HepG2 (cell line): ENCODE data around the gene PRSS2. TPM values are rescaled to one million over a fixed set of nuclear protein-coding genes. Genes with fewer than 3 reads are reported as not detected.

Experiments used
- ATAC-seq: fragments of 200-7000 bp; cut with Tn5 transposase; 3 replicates; pipeline ENCODE4 v1.9.1; 2020; ENCODE audit warnings: mild to moderate bottlenecking, moderate library complexity
- BruUV-seq: library from RNA; stranded (reverse); fragments of 400-500 nt; replicated peaks from 2 replicates; lab custom pipeline; 2021; lab: Mats Ljungman, UMichigan
- CTCF ChIA-PET: fragments of 300-600 bp; formaldehyde crosslinking; extraction: SDS; loops from one replicate; lab custom pipeline; 2021; ENCODE audit warnings: low total read pairs, inconsistent platforms, low intra/inter-chr PET ratio; lab: Yijun Ruan, JAX
- POLR2A ChIA-PET: fragments of 350-600 bp; sonication (Branson Sonifier 250); formaldehyde crosslinking; loops from one replicate; lab custom pipeline; 2020; ENCODE audit warnings: antibody characterized with exemption, inconsistent platforms; lab: Yijun Ruan, JAX
- DNase-seq: peaks from one replicate; pipeline ENCODE4 v3.0.0-alpha.2; 2015; ENCODE audit warnings: low spot score
- FAIRE-seq: peaks from 3 replicates; lab custom pipeline; 2011; peaks lifted over from hg19 to GRCh38; lab: Jason Lieb, UNC
- H2AFZ ChIP-seq: one replicate; pipeline ENCODE4 v1.6.1; 2011; ENCODE audit warnings: low read length, inconsistent platforms
- H3K27ac ChIP-seq: fragments of 300-600 bp; 3 replicates; pipeline ENCODE4 v1.8.0; 2011; ENCODE audit warnings: mixed run types, mild to moderate bottlenecking, mixed read lengths, low read length, inconsistent platforms; ENCODE audit not compliant: insufficient read depth; ENCODE audit errors: extremely low read length
- H3K27me3 ChIP-seq, 2 experiments: fragments of 200-600 bp in 1 of 2; 2 replicates in 1 of 2; 3 replicates in 1 of 2; pipeline versions ENCODE4 v1.6.0 to v1.8.0; 2011; ENCODE audit warnings: low read length in 2 of 2, mild to moderate bottlenecking in 2 of 2, moderate library complexity in 2 of 2, inconsistent platforms in 1 of 2; ENCODE audit not compliant: insufficient read depth in 2 of 2, control insufficient read depth in 1 of 2
- H3K36me3 ChIP-seq, 2 experiments: fragments of 200-600 bp in 1 of 2; replicated peaks in 1 of 2; 2 replicates in 1 of 2; 3 replicates in 1 of 2; pipeline versions ENCODE4 v1.5.1 to v1.8.0; 2011; ENCODE audit warnings: low read length in 2 of 2, inconsistent platforms in 1 of 2; ENCODE audit not compliant: insufficient read depth in 2 of 2, control insufficient read depth in 1 of 2
- H3K4me1 ChIP-seq: 2 replicates; pipeline ENCODE4 v1.5.1; 2012; ENCODE audit warnings: low read length, inconsistent platforms; ENCODE audit not compliant: insufficient read depth
- H3K4me2 ChIP-seq: 2 replicates; pipeline ENCODE4 v1.6.0; 2011; ENCODE audit warnings: low read depth, low read length, inconsistent platforms
- H3K4me3 ChIP-seq, 3 experiments: fragments of 200-600 bp in 1 of 3; sonication (generic), shearing (Covaris generic) in 1 of 3; replicated peaks in 1 of 3; 2 replicates each; pipeline ENCODE4 v1.5.1; 2011 to 2016; ENCODE audit warnings: low read length in 3 of 3, inconsistent platforms in 2 of 3, low read depth in 2 of 3, mild to moderate bottlenecking in 2 of 3, control low read depth in 1 of 3, mixed read lengths in 1 of 3; ENCODE audit not compliant: insufficient read depth in 1 of 3
- H3K79me2 ChIP-seq: one replicate; pipeline ENCODE4 v1.6.1; 2011; ENCODE audit warnings: low read length, inconsistent platforms; ENCODE audit not compliant: insufficient read depth
- H3K9ac ChIP-seq: 2 replicates; pipeline ENCODE4 v1.6.0; 2011; ENCODE audit warnings: mild to moderate bottlenecking, low read depth, low read length, inconsistent platforms; ENCODE audit not compliant: insufficient read depth
- H3K9me3 ChIP-seq: 2 replicates; pipeline ENCODE4 v1.5.1; 2012; ENCODE audit warnings: mild to moderate bottlenecking, low read length
- H4K20me1 ChIP-seq: 2 replicates; pipeline ENCODE4 v1.6.0; 2011; ENCODE audit warnings: inconsistent platforms, mild to moderate bottlenecking, low read length, moderate library complexity; ENCODE audit not compliant: insufficient read depth
- ASH2L ChIP-seq: fragments of 300-600, 200-600 bp; sonication (generic); IDR thresholded peaks from 2 replicates; pipeline ENCODE4 v1.7.0; 2017; ENCODE audit warnings: low read depth, mild to moderate bottlenecking, moderate library complexity, mixed read lengths, low read length; ENCODE audit not compliant: insufficient read length
- ELF1 ChIP-seq: sonication (generic); formaldehyde crosslinking; IDR thresholded peaks from 2 replicates; pipeline ENCODE4 v1.4.0; 2020; ENCODE audit warnings: missing genetic modification reagents
- JUND ChIP-seq: sonication (generic); formaldehyde crosslinking; IDR thresholded peaks from 2 replicates; pipeline ENCODE4 v1.8.0; 2022; ENCODE audit warnings: mild to moderate bottlenecking, missing genetic modification reagents
- MAZ ChIP-seq, 2 experiments: sonication (generic) in 1 of 2; formaldehyde crosslinking in 1 of 2; IDR thresholded peaks; 2 replicates each; pipeline versions ENCODE4 v1.5.0 to v1.6.1; 2012 to 2020; ENCODE audit warnings: low read depth in 2 of 2, mild to moderate bottlenecking in 2 of 2, borderline replicate concordance in 1 of 2, improper control_type of control experiment in 1 of 2, low read length in 1 of 2, missing genetic modification reagents in 1 of 2, moderate library complexity in 1 of 2
- ZNF496 ChIP-seq: sonication (generic); formaldehyde crosslinking; IDR thresholded peaks from 2 replicates; pipeline ENCODE4 v1.8.1; 2023; ENCODE audit warnings: mild to moderate bottlenecking, moderate library complexity, missing genetic modification reagents; ENCODE audit not compliant: insufficient replicate concordance
- ZNF879 ChIP-seq: sonication (generic); formaldehyde crosslinking; IDR thresholded peaks from 2 replicates; pipeline ENCODE4 v1.8.1; 2023; ENCODE audit warnings: missing genetic modification reagents
- WGBS: methylation state at CpG from one replicate; pipeline ENCODE4 v1.1.6; 2017; ENCODE audit warnings: low lambda C conversion rate; 5-methylcytosine and 5-hydroxymethylcytosine counted together
- in situ Hi-C: cut with HindIII; loops from 2 replicates; pipeline ENCODE4 v1.10.0; 2017; ENCODE audit warnings: low pct_unique_long_range_greater_than_20kb; ENCODE audit not compliant: extremely low pct_ligation_motif_present
- intact Hi-C: fragments of 100-400 bp; cut with micrococcal nuclease; formaldehyde crosslinking; loops from one replicate; pipeline ENCODE4 v1.10.0; 2022; ENCODE audit not compliant: unreplicated experiment
- polyA plus RNA-seq, 8 experiments: library from polyadenylated mRNA; depleted of rRNA in 3 of 8; stranded (reverse) in 7 of 8; unstranded in 1 of 8; fragments of >200 nt; fragmentation: Illumina TruSeq in 4 of 8; extraction: Trizol in 4 of 8; gene quantifications; 2 replicates each; pipeline versions ENCODE4 v1.2.1 to v1.2.3, GENCODE V29; 2011 to 2016; ENCODE audit warnings: low read depth in 4 of 8, missing spikeins in 1 of 8, mixed read lengths in 1 of 8; ENCODE audit not compliant: insufficient read depth in 1 of 8
- total RNA-seq, 5 experiments: library from RNA; depleted of rRNA; stranded (reverse); fragments of >200 nt; fragmentation: Illumina TruSeq; extraction: Trizol; gene quantifications; 2 replicates each; pipeline ENCODE4 v1.2.3, GENCODE V29; 2016; ENCODE audit warnings: low read depth in 1 of 5
- TF ChIP-seq, protein P1 (sequence below): sonication (generic); formaldehyde crosslinking; IDR thresholded peaks from 2 replicates; pipeline ENCODE4 v1.9.0; 2021; ENCODE audit warnings: missing genetic modification reagents, borderline replicate concordance

PRSS2 gene
- total and polyA plus RNA-seq, 2 of the 13 experiments (the other 11 are each of a cell fraction or from before 2014, with no cell fraction given): not detected

- no peak for TF ChIP-seq JUND
These were observed 42.5 kb downstream of the PRSS2 start (continued) for GRCh38 chr7:142813226-142813625.

DNA sequence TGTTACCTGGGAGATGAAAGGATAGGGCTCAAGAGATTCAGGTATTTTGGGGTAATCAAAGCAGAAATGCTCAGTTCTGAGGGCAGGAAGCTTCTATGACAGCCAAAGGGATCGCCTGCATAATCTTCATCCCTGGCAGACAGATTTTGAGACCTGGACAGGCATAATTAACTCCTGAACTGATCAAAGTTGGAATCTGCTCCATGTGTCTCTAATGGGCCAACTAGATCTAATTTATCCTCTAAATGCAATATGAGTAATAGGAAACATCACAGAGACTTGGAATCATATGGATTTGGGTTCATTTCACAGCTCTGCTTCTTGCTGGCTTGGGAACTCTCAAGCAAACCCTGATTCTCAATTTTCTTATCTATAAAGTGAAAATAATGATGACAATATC lies 42.9 kb downstream of the PRSS2 start:
- POLR2A ChIA-PET: interaction anchor here (0.7 kb wide), 1 partner anchor 24 kb away, joined by 4 read pairs; no protein-coding TSS in a partner anchor
- H3K9ac ChIP-seq: no peak overlapping the region

More for the DNA sequence above, 42.9 kb downstream of the PRSS2 start:
- WGBS: 0% methylated on average over 1 of the region's 1 CpG
- H3K4me1 ChIP-seq: no peaks in the 10 kb centered on the region
- no peak for TF ChIP-seq JUND
- no peak for TF ChIP-seq ASH2L
- TF ChIP-seq MAZ (IDR thresholded peaks at IDR 0.05; ENCODE audit: borderline replicate concordance, low read depth, low read length): no peak
- TF ChIP-seq MAZ (CRISPR knock-in tag; IDR thresholded peaks at IDR 0.05; ENCODE audit: low read depth): no peak
- TF ChIP-seq ZNF496 (CRISPR knock-in tag): no peak
- no peak for TF ChIP-seq ELF1 (CRISPR knock-in tag)
- no peak for TF ChIP-seq ZNF879 (CRISPR knock-in tag)
- TF ChIP-seq, protein P1, sequence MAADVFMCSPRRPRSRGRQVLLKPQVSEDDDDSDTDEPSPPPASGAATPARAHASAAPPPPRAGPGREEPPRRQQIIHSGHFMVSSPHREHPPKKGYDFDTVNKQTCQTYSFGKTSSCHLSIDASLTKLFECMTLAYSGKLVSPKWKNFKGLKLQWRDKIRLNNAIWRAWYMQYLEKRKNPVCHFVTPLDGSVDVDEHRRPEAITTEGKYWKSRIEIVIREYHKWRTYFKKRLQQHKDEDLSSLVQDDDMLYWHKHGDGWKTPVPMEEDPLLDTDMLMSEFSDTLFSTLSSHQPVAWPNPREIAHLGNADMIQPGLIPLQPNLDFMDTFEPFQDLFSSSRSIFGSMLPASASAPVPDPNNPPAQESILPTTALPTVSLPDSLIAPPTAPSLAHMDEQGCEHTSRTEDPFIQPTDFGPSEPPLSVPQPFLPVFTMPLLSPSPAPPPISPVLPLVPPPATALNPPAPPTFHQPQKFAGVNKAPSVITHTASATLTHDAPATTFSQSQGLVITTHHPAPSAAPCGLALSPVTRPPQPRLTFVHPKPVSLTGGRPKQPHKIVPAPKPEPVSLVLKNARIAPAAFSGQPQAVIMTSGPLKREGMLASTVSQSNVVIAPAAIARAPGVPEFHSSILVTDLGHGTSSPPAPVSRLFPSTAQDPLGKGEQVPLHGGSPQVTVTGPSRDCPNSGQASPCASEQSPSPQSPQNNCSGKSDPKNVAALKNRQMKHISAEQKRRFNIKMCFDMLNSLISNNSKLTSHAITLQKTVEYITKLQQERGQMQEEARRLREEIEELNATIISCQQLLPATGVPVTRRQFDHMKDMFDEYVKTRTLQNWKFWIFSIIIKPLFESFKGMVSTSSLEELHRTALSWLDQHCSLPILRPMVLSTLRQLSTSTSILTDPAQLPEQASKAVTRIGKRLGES (CRISPR knock-in tag): no peak
- ATAC-seq (no peak), DNase-seq (no peak), FAIRE-seq (no peak)
- no peak overlapping the region for H2AFZ ChIP-seq
- H4K20me1 ChIP-seq: no peaks in the 10 kb centered on the region
- H3K27me3 ChIP-seq: no peaks in the 10 kb centered on the region
- H3K4me3 ChIP-seq: no peak overlapping the region
- intact Hi-C loops: loop anchor here (5.0 kb wide), 1 partner anchor 1391 kb away; no protein-coding TSS in a partner anchor
- CTCF ChIA-PET: no interaction called here
- in situ Hi-C loops: no loop called here
- no peaks in the 10 kb centered on the region for H3K9me3 ChIP-seq
- no peak overlapping the region for H3K27ac ChIP-seq
- H3K4me2 ChIP-seq: no peak overlapping the region
- no peaks in the 10 kb centered on the region for H3K79me2 ChIP-seq
- no TSS peak for BruUV-seq
- H3K36me3 ChIP-seq: no peaks in the 10 kb centered on the region
